ENCODE measurements around the gene PRR14.

GRCh38 chr16:30668393-30668792, 17.6 kb downstream of the PRR14 start:
- TF ChIP-seq CTCF (IDR thresholded peaks at IDR 0.05; ENCODE audit: insufficient read depth, low read length) (no peak), POLR2AphosphoS5 (IDR thresholded peaks at IDR 0.05; ENCODE audit: low read depth) (no peak), GABPA (IDR thresholded peaks at IDR 0.05; ENCODE audit: low read depth) (no peak)
